Gastrocnemius medialis (tissue), 4 donors: ENCODE data around the gene GABBR2. TPM values are rescaled to one million over a fixed set of nuclear protein-coding genes. Genes with fewer than 3 reads are reported as not detected.

ENCODE experiments used
- ATAC-seq, 2 donors: fragments of 150-250 bp; one replicate each; pipeline ENCODE4 v1.9.1; 2016
- DNase-seq, 2 donors: peaks; one replicate each; pipeline ENCODE4 v3.0.0-alpha.2; 2019
- H3K27ac ChIP-seq, 4 donors: fragments of 200-600 bp; sonication (generic); 1 replicate in 1 of 4; 2 replicates in 3 of 4; pipeline ENCODE4 v1.5.1; 2016 to 2018; ENCODE audit warnings: mild to moderate bottlenecking in 2 of 4, moderate library complexity in 1 of 4
- H3K27me3 ChIP-seq, 3 donors: fragments of 200-600 bp; sonication (generic) in 2 of 3; 1 replicate in 1 of 3; 2 replicates in 2 of 3; pipeline versions ENCODE4 v1.5.1 to v1.6.0; 2016 to 2019; ENCODE audit warnings: mild to moderate bottlenecking in 1 of 3, moderate library complexity in 1 of 3
- H3K36me3 ChIP-seq, 2 donors: fragments of 200-600 bp; sonication (generic) in 1 of 2; one replicate each; pipeline ENCODE4 v1.5.1; 2017 to 2018
- H3K4me1 ChIP-seq, 2 donors: fragments of 200-600 bp; sonication (generic) in 1 of 2; one replicate each; pipeline ENCODE4 v1.5.1; 2016 to 2017; ENCODE audit warnings: mild to moderate bottlenecking in 2 of 2
- H3K4me3 ChIP-seq, 4 donors: fragments of 200-600 bp; sonication (generic) in 3 of 4; 1 replicate in 1 of 4; 2 replicates in 3 of 4; pipeline ENCODE4 v1.5.1; 2016 to 2019; ENCODE audit warnings: mild to moderate bottlenecking in 2 of 4
- H3K9me3 ChIP-seq, 3 donors: fragments of 200-600 bp; sonication (generic) in 2 of 3; 1 replicate in 1 of 3; 2 replicates in 2 of 3; pipeline ENCODE4 v1.5.1; 2016 to 2019
- POLR2A ChIP-seq, 2 donors: fragments of 450-650 bp; IDR thresholded peaks; one replicate each; pipeline ENCODE4 v1.6.1; 2017; ENCODE audit warnings: antibody characterized with exemption in 2 of 2, mild to moderate bottlenecking in 2 of 2, moderate library complexity in 2 of 2
- in situ Hi-C, 4 donors: fragments of 200-750 bp; cut with MboI; loops; one replicate each; pipeline versions ENCODE4 v1.15.0 to v1.8.0; 2017; ENCODE audit warnings: low sequenced_read_pairs in 4 of 4
- intact Hi-C: fragments of 100-400 bp; cut with DNase I; formaldehyde crosslinking; loops from one replicate; pipeline ENCODE4 v1.15.1; 2023; ENCODE audit warnings: low total_unique reads
- total RNA-seq, 4 donors: library from RNA; depleted of rRNA; stranded (reverse); fragments of >200 nt; gene quantifications; one replicate each; pipeline versions ENCODE4 v1.1.0 to v1.2.3, GENCODE V29; 2016
- TF ChIP-seq, protein P1 (sequence below), 5 experiments: fragments of 450-650 bp in 3 of 5; fragments of 200-600 bp in 2 of 5; sonication (generic) in 2 of 5; IDR thresholded peaks in 4 of 5; conservative IDR thresholded peaks in 1 of 5; 1 replicate in 4 of 5; 2 replicates in 1 of 5; pipeline ENCODE4 v1.5.1; 2016 to 2019; ENCODE audit warnings: antibody characterized with exemption in 5 of 5, mild to moderate bottlenecking in 3 of 5, moderate library complexity in 3 of 5

The GABBR2 gene
- total RNA-seq, 4 donors from 2014 or later: 0.46 to 0.80 TPM; not detected in 2

DNA sequence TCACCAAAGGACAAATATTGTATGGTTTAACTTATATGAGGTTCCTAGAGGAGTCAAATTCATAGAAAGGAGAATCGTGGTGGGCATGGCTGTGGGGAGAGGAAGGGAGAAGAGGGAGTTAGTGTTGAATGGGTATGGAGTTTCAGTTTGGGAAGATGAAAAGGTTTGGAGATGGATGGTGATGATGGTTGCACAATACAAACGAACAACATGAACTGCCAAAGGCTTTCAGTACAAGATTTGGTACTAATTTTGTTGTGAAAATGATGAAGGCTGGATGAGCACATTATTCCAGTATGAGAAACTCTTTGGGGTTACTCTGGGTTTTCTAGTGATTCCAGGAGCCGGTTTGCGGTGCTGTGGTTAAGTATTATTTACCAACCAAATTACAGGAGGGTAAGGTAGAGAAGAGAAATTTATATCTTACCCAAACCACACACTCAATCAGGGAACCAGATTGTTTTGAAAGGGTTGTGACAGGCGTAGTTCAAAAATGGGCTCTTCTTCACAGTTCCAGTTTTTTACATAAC is 341.3 kb downstream of the GABBR2 start:
- in situ Hi-C loops: no loop called here
- H3K9me3 ChIP-seq: peaks cover 0 to 12% (median 0%) of the 10 kb centered on the region in 3 donors
- intact Hi-C loops: no loop called here
- no peak for TF ChIP-seq POLR2A (IDR thresholded peaks at IDR 0.05)
- TF ChIP-seq, protein P1, sequence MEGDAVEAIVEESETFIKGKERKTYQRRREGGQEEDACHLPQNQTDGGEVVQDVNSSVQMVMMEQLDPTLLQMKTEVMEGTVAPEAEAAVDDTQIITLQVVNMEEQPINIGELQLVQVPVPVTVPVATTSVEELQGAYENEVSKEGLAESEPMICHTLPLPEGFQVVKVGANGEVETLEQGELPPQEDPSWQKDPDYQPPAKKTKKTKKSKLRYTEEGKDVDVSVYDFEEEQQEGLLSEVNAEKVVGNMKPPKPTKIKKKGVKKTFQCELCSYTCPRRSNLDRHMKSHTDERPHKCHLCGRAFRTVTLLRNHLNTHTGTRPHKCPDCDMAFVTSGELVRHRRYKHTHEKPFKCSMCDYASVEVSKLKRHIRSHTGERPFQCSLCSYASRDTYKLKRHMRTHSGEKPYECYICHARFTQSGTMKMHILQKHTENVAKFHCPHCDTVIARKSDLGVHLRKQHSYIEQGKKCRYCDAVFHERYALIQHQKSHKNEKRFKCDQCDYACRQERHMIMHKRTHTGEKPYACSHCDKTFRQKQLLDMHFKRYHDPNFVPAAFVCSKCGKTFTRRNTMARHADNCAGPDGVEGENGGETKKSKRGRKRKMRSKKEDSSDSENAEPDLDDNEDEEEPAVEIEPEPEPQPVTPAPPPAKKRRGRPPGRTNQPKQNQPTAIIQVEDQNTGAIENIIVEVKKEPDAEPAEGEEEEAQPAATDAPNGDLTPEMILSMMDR (IDR thresholded peaks at IDR 0.05 in 4 of 5, conservative IDR thresholded peaks at IDR 0.05 in 1 of 5): no peak
- DNase-seq: no peak
- ATAC-seq: no peak
- no peak overlapping the region for H3K27ac ChIP-seq
- no peaks in the 10 kb centered on the region for H3K36me3 ChIP-seq
- H3K4me3 ChIP-seq: no peak overlapping the region
- no peaks in the 10 kb centered on the region for H3K27me3 ChIP-seq
- H3K4me1 ChIP-seq: no peaks in the 10 kb centered on the region

DNA sequence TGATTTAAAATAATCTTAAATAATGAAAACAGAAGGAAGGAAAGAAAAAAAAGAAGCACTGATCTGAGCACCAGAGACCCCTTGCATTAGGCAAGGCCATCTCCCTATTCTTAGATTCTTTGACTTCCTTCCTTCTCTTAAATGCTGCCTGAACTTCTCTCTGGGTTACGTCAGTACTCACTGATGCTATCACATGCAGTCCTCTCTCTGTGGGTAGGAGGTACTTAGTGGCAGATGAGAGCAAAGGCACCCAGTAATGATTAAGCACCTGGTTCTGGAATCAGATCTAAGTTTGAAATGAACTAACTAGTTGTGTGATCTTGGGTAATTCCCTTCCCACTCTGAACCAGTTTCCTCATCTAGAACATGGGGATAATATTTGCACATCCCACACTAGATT is 343.0 kb downstream of the GABBR2 start:
- DNase-seq: no peak
- H3K27me3 ChIP-seq: no peaks in the 10 kb centered on the region
- in situ Hi-C loops: no loop called here
- intact Hi-C loops: no loop called here
- H3K9me3 ChIP-seq: peaks cover 0 to 12% (median 0%) of the 10 kb centered on the region in 3 donors
- no peak for ATAC-seq
- no peak overlapping the region for H3K27ac ChIP-seq
- TF ChIP-seq, protein P1 (IDR thresholded peaks at IDR 0.05 in 4 of 5, conservative IDR thresholded peaks at IDR 0.05 in 1 of 5): no peak
- no peak for TF ChIP-seq POLR2A (IDR thresholded peaks at IDR 0.05)
- no peak overlapping the region for H3K4me3 ChIP-seq
- no peaks in the 10 kb centered on the region for H3K36me3 ChIP-seq
- no peaks in the 10 kb centered on the region for H3K4me1 ChIP-seq

GRCh38 chr9:98365227-98365669 is 343.5 kb downstream of the GABBR2 start:
- ATAC-seq: no peak
- no peak overlapping the region for H3K4me3 ChIP-seq
- no peak overlapping the region for H3K27ac ChIP-seq
- TF ChIP-seq POLR2A (IDR thresholded peaks at IDR 0.05): no peak
- TF ChIP-seq, protein P1 (IDR thresholded peaks at IDR 0.05 in 4 of 5, conservative IDR thresholded peaks at IDR 0.05 in 1 of 5): peak in 1 of 5 experiments; percentile 19
- no peak for DNase-seq
- peaks cover 0 to 12% (median 0%) of the 10 kb centered on the region in 3 donors for H3K9me3 ChIP-seq
- in situ Hi-C loops (no loop called here), intact Hi-C loops (no loop called here)
- no peaks in the 10 kb centered on the region for H3K36me3 ChIP-seq
- H3K27me3 ChIP-seq: no peaks in the 10 kb centered on the region
- no peaks in the 10 kb centered on the region for H3K4me1 ChIP-seq

DNA sequence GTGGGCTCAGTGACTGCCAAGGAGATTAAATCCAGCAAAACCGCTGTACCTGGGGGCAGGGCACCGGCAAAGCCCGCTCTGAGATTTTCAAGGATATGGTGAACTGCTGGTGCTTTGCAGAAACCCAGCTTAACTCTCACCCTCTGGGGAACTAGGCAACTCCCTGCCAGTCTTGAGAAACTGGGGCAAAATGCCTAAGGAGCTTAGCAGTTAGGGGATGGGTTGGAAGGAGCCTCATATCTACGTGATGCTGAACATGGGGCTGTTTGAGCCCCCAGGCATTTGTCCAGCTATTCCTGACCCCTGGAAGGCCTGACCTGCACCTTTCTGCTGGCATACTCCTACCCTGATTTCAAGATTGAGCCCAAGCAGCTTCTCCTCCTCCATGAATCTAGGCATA is 344.6 kb downstream of the GABBR2 start:
- H3K27me3 ChIP-seq: no peaks in the 10 kb centered on the region

More for the DNA sequence above, 344.6 kb downstream of the GABBR2 start:
- Histone ChIP-seq H3K4me3 (no peak overlapping the region), H3K9me3 (peaks cover 0 to 12% (median 0%) of the 10 kb centered on the region in 3 donors), H3K36me3 (no peaks in the 10 kb centered on the region), H3K27ac (no peak overlapping the region), H3K4me1 (no peaks in the 10 kb centered on the region)
- TF ChIP-seq POLR2A (IDR thresholded peaks at IDR 0.05): no peak
- TF ChIP-seq, protein P1 (IDR thresholded peaks at IDR 0.05 in 4 of 5, conservative IDR thresholded peaks at IDR 0.05 in 1 of 5): no peak
- ATAC-seq (no peak), DNase-seq (no peak)
- intact Hi-C loops (no loop called here), in situ Hi-C loops (no loop called here)
